Natural killer cell (primary cell): ENCODE measurements around the gene STX2. TPM values are rescaled to one million over a fixed set of nuclear protein-coding genes. Genes with fewer than 3 reads are reported as not detected.

Experiments used
- ATAC-seq, 3 donors: fragments of 150-1000 bp in 2 of 3; fragments of 200-7000 bp in 1 of 3; cut with Tn5 transposase; 1 replicate in 1 of 3; 2 replicates in 2 of 3; pipeline ENCODE4 v1.10.0; 2021; ENCODE audit warnings: mild to moderate bottlenecking in 2 of 3, moderate library complexity in 2 of 3
- DNase-seq, 2 donors: peaks; one replicate each; pipeline versions ENCODE4 v3.0.0 to v3.0.0-alpha.2; 2013 to 2021; ENCODE audit warnings: mixed read lengths in 1 of 2
- H3K27ac ChIP-seq: one replicate; pipeline ENCODE4 v1.5.1; 2013; ENCODE audit warnings: mild to moderate bottlenecking, low read length
- H3K27me3 ChIP-seq: one replicate; pipeline ENCODE4 v1.6.1; 2013; ENCODE audit warnings: low read length; ENCODE audit not compliant: control insufficient read depth, insufficient read depth
- H3K36me3 ChIP-seq: one replicate; pipeline ENCODE4 v1.6.1; 2013; ENCODE audit warnings: low read length; ENCODE audit not compliant: control insufficient read depth, insufficient read depth
- H3K4me1 ChIP-seq: one replicate; pipeline ENCODE4 v1.6.1; 2013; ENCODE audit warnings: low read length; ENCODE audit not compliant: control insufficient read depth, insufficient read depth
- H3K4me3 ChIP-seq: one replicate; pipeline ENCODE4 v1.5.1; 2013; ENCODE audit warnings: low read length
- H3K9me3 ChIP-seq: one replicate; pipeline ENCODE4 v1.6.1; 2013; ENCODE audit warnings: low read length; ENCODE audit not compliant: control insufficient read depth, insufficient read depth
- H3K27ac Mint-ChIP-seq, 2 donors: one replicate each; pipeline ENCODE4 v1.8.0; 2022; ENCODE audit warnings: mild to moderate bottlenecking in 2 of 2, mixed read lengths in 2 of 2, moderate library complexity in 1 of 2
- H3K27me3 Mint-ChIP-seq, 2 donors: one replicate each; pipeline ENCODE4 v1.8.0; 2022; ENCODE audit warnings: low read depth in 2 of 2, mixed read lengths in 2 of 2
- H3K36me3 Mint-ChIP-seq: one replicate; pipeline ENCODE4 v1.8.0; 2022; ENCODE audit warnings: mixed read lengths
- H3K4me1 Mint-ChIP-seq, 2 donors: one replicate each; pipeline ENCODE4 v1.8.0; 2022; ENCODE audit warnings: mixed read lengths in 2 of 2
- H3K4me3 Mint-ChIP-seq: one replicate; pipeline ENCODE4 v1.8.0; 2022; ENCODE audit warnings: mild to moderate bottlenecking, moderate library complexity, mixed read lengths
- H3K9me3 Mint-ChIP-seq, 2 donors: one replicate each; pipeline ENCODE4 v1.8.0; 2022; ENCODE audit warnings: mixed read lengths in 2 of 2
- CTCF ChIP-seq: fragments of 200-600 bp; IDR thresholded peaks from one replicate; pipeline ENCODE4 v1.8.0; 2022; ENCODE audit warnings: antibody characterized with exemption
- WGBS: methylation state at CpG from one replicate; pipeline ENCODE4 v1.1.7; 2013; ENCODE audit warnings: missing lambda C conversion rate; ENCODE audit not compliant: insufficient coverage; 5-methylcytosine and 5-hydroxymethylcytosine counted together
- intact Hi-C: fragments of 100-400 bp; cut with micrococcal nuclease; formaldehyde crosslinking; loops from one replicate; pipeline ENCODE4 v1.14.2; 2022
- total RNA-seq, 4 donors: library from RNA; stranded (reverse); fragments of 120-200 nt in 1 of 4; gene quantifications; one replicate each; pipeline versions ENCODE4 v1.2.3 to v1.2.4, GENCODE V29; 2013 to 2022

Gene STX2
- total RNA-seq, 3 donors from 2014 or later (not counting 1 experiment from before 2014, with no cell fraction given): 7.9 to 14.4 (median 14.1) TPM

DNA sequence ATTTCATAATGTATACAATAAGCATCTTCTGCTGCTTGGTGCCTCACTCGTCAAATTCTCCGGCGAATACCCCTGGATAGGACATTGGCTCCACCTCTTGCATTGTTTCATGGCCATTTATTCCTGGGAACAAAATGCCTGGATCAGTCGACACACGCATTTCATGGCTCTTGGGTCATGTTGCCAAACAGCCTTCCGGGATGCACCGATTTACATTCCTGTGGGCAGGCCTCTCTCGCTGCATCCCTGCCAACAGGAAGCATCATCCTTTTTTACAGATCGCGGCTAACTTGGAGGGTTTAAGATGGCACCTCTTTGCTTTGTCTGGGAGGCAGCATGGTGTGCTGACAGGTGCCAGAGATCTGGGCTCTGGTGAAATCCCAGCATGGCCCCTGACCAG, 90.3 kb downstream of the STX2 start:
- DNase-seq (no peak), ATAC-seq (no peak)
- Histone ChIP-seq H3K27ac (no peak overlapping the region), H3K9me3 (peaks cover 1% of the 10 kb centered on the region), H3K27me3 (no peaks in the 10 kb centered on the region), H3K36me3 (no peaks in the 10 kb centered on the region), H3K4me1 (peaks cover 4% of the 10 kb centered on the region), H3K4me3 (no peak overlapping the region)
- H3K4me1 Mint-ChIP-seq: peaks cover 6 to 13% of the 10 kb centered on the region in 2 donors
- 70% methylated on average over 10 of the region's 10 CpGs for WGBS
- peaks cover 0 to 2% of the 10 kb centered on the region in 2 donors for H3K9me3 Mint-ChIP-seq
- no peak overlapping the region for H3K27ac Mint-ChIP-seq
- no peak overlapping the region for H3K4me3 Mint-ChIP-seq
- intact Hi-C loops: no loop called here
- TF ChIP-seq CTCF: no peak
- peaks cover 10 to 25% of the 10 kb centered on the region in 2 donors for H3K27me3 Mint-ChIP-seq
- H3K36me3 Mint-ChIP-seq: no peaks in the 10 kb centered on the region

DNA sequence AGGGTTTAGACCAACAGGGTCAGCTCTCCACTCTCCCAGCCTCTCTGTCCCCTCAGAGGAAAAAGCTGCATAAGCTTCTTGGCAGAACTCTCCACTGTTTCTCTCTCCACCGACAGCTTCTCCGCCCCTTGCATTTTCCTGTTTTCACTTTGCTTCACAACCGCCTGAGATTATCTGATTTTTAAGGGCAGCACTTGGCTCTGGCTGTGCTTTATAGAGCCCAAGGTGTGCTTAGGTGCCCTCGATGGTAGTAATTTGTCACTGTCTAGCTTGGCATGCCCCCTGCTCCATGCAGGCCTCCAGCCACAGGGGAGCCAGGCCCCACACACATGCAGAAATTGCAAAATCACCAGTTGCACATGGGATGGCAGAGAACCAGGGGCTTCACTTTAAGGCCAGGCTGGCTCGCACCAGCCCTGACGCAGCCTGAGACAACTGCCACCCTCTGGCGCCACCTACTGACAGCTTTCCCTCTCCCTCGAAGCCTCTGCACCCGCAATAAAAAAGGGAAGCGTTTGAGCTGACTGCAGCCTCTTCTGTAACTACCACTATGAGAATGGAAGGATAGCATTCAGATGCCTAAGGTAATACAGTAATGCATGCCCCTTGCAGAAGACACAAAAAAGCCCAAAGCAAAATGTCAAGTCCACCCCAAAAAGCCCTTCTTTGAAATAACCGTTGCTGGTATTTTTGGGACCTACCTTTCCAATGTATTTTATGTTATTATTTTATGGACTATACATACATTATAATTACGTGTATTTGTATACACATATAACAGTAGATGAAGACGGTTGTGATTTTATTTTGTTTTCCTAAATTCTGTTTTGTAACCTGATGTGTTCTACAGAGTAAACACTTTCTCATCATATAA, 90.9 kb downstream of the STX2 start:
- H3K36me3 Mint-ChIP-seq: no peaks in the 10 kb centered on the region
- 3% methylated on average over 10 of the region's 13 CpGs for WGBS

GRCh38 chr12:130746546-130746945, 92.5 kb downstream of the STX2 start:
- Mint-ChIP-seq H3K36me3 (no peaks in the 10 kb centered on the region), H3K4me1 (peaks cover 6 to 7% of the 10 kb centered on the region in 2 donors), H3K9me3 (peaks cover 0 to 4% of the 10 kb centered on the region in 2 donors), H3K27ac (no peak overlapping the region), H3K27me3 (peaks cover 10 to 25% of the 10 kb centered on the region in 2 donors), H3K4me3 (no peak overlapping the region)
- Histone ChIP-seq H3K36me3 (no peaks in the 10 kb centered on the region), H3K27me3 (no peaks in the 10 kb centered on the region), H3K27ac (no peak overlapping the region), H3K4me1 (peaks cover 4% of the 10 kb centered on the region), H3K4me3 (no peak overlapping the region), H3K9me3 (no peaks in the 10 kb centered on the region)
- no peak for DNase-seq
- TF ChIP-seq CTCF: no peak
- ATAC-seq: no peak
- WGBS: 39% methylated on average over 9 of the region's 9 CpGs
- intact Hi-C loops: no loop called here

More for the DNA sequence above, 90.9 kb downstream of the STX2 start:
- Histone ChIP-seq H3K4me3 (no peak overlapping the region), H3K4me1 (peaks cover 4% of the 10 kb centered on the region), H3K9me3 (no peaks in the 10 kb centered on the region), H3K27me3 (no peaks in the 10 kb centered on the region), H3K36me3 (no peaks in the 10 kb centered on the region), H3K27ac (no peak overlapping the region)
- intact Hi-C loops: no loop called here
- peak; percentile 66 to 84 (median 70) for ATAC-seq
- Mint-ChIP-seq H3K27ac (no peak overlapping the region), H3K27me3 (peaks cover 10 to 25% of the 10 kb centered on the region in 2 donors), H3K4me3 (no peak overlapping the region), H3K4me1 (peaks cover 6 to 11% of the 10 kb centered on the region in 2 donors), H3K9me3 (peaks cover 0 to 4% of the 10 kb centered on the region in 2 donors)
- TF ChIP-seq CTCF: peak; percentile 70
- DNase-seq: peak; percentile 44 to 80
